Panc1 (cell line): ENCODE results near the gene LILRB2. TPM values are rescaled to one million over a fixed set of nuclear protein-coding genes. Genes with fewer than 3 reads are reported as not detected.
A peak's percentile ranks its signal among the peaks of the same experiment; 100 is the strongest.
"Not testable (repeated sequence)": the region's sequence is repeated elsewhere in the genome, so short reads cannot be mapped to it uniquely, and the experiment has no call there.

Experiments
- ATAC-seq: fragments of 200-7000 bp; cut with Tn5 transposase; 2 replicates; pipeline ENCODE4 v1.9.1; 2020; ENCODE audit warnings: mild to moderate bottlenecking, moderate library complexity
- BruUV-seq: library from RNA; stranded (reverse); fragments of 400-500 nt; replicated peaks from 2 replicates; lab custom pipeline; 2021; lab: Mats Ljungman, UMichigan
- CTCF ChIA-PET: fragments of 300-600 bp; sonication (Branson Sonifier 250); formaldehyde crosslinking; loops from one replicate; lab custom pipeline; 2022; ENCODE audit warnings: antibody characterized with exemption; lab: Charles Lee
- POLR2A ChIA-PET: fragments of 300-600 bp; sonication (Branson Sonifier 250); formaldehyde crosslinking; loops from one replicate; lab custom pipeline; 2022; ENCODE audit warnings: antibody characterized with exemption; lab: Charles Lee
- DNase-seq: peaks from one replicate; pipeline ENCODE4 v3.0.0-alpha.2; 2010; ENCODE audit warnings: low read depth, low spot score
- H3K27ac ChIP-seq: 2 replicates; pipeline ENCODE4 v1.5.1; 2011; ENCODE audit warnings: mild to moderate bottlenecking, low read length, inconsistent platforms
- H3K27me3 ChIP-seq: fragments of 200-500 bp; sonication (Bioruptor generic); 2 replicates; pipeline ENCODE4 v1.6.0; 2014; ENCODE audit warnings: low read length, inconsistent platforms; ENCODE audit not compliant: control insufficient read depth, insufficient read depth
- H3K36me3 ChIP-seq: fragments of 200-500 bp; sonication (Bioruptor generic); 2 replicates; pipeline ENCODE4 v1.5.1; 2014; ENCODE audit warnings: inconsistent platforms, mild to moderate bottlenecking, low read length, moderate library complexity; ENCODE audit not compliant: control insufficient read depth, insufficient read depth
- H3K4me1 ChIP-seq: 2 replicates; pipeline ENCODE4 v1.5.1; 2011; ENCODE audit warnings: inconsistent platforms, mild to moderate bottlenecking, low read length, moderate library complexity; ENCODE audit not compliant: control insufficient read depth, insufficient read depth
- H3K4me3 ChIP-seq, 2 experiments: 2 replicates each; pipeline ENCODE4 v1.5.1; 2011 to 2012; ENCODE audit warnings: low read depth in 2 of 2, low read length in 2 of 2, mild to moderate bottlenecking in 2 of 2, inconsistent platforms in 1 of 2, moderate library complexity in 1 of 2
- H3K9me3 ChIP-seq: fragments of 200-500 bp; sonication (Bioruptor generic); 2 replicates; pipeline ENCODE4 v1.5.1; 2014; ENCODE audit warnings: low read depth, mild to moderate bottlenecking, inconsistent platforms, low read length, moderate library complexity; ENCODE audit not compliant: control insufficient read depth, insufficient read depth
- REST ChIP-seq, 2 experiments: IDR thresholded peaks; 2 replicates each; pipeline ENCODE4 v1.6.1; 2011 to 2012; ENCODE audit warnings: low read depth in 2 of 2, control low read depth in 1 of 2, low read length in 1 of 2, mild to moderate bottlenecking in 1 of 2, moderate library complexity in 1 of 2; ENCODE audit not compliant: insufficient read depth in 1 of 2
- TCF7L2 ChIP-seq: IDR thresholded peaks from 2 replicates; pipeline ENCODE4 v1.6.1; 2011; ENCODE audit warnings: mild to moderate bottlenecking, low read depth, low read length, inconsistent platforms
- in situ Hi-C: cut with HindIII; loops from 2 replicates; pipeline ENCODE4 v1.10.0; 2016; ENCODE audit warnings: low sequenced_read_pairs, low pct_unique_long_range_greater_than_20kb
- intact Hi-C: fragments of 100-400 bp; cut with micrococcal nuclease; formaldehyde crosslinking; loops from one replicate; pipeline ENCODE4 v1.10.0; 2022; ENCODE audit not compliant: unreplicated experiment
- total RNA-seq: library from RNA; stranded (reverse); gene quantifications from one replicate; pipeline ENCODE4 v1.2.1, GENCODE V29; 2021; ENCODE audit not compliant: unreplicated experiment
- TF ChIP-seq, protein P1 (sequence below): fragments of 450-650 bp; IDR thresholded peaks from 2 replicates; pipeline ENCODE4 v1.5.1; 2017; ENCODE audit warnings: mild to moderate bottlenecking

The LILRB2 gene
- total RNA-seq, 1 experiment from 2014 or later: not detected

GRCh38 chr19:54285427-54286056, 4.6 kb upstream of the LILRB2 start:
- BruUV-seq, H3K4me3 ChIP-seq, in situ Hi-C loops, H3K27ac ChIP-seq, DNase-seq, CTCF ChIA-PET, intact Hi-C loops, H3K9me3 ChIP-seq, H3K36me3 ChIP-seq, H3K4me1 ChIP-seq, POLR2A ChIA-PET: not testable (repeated sequence)
- peak; percentile 49 for ATAC-seq
- H3K27me3 ChIP-seq: peaks cover 13% of the 10 kb centered on the region

- TF ChIP-seq, protein P1, sequence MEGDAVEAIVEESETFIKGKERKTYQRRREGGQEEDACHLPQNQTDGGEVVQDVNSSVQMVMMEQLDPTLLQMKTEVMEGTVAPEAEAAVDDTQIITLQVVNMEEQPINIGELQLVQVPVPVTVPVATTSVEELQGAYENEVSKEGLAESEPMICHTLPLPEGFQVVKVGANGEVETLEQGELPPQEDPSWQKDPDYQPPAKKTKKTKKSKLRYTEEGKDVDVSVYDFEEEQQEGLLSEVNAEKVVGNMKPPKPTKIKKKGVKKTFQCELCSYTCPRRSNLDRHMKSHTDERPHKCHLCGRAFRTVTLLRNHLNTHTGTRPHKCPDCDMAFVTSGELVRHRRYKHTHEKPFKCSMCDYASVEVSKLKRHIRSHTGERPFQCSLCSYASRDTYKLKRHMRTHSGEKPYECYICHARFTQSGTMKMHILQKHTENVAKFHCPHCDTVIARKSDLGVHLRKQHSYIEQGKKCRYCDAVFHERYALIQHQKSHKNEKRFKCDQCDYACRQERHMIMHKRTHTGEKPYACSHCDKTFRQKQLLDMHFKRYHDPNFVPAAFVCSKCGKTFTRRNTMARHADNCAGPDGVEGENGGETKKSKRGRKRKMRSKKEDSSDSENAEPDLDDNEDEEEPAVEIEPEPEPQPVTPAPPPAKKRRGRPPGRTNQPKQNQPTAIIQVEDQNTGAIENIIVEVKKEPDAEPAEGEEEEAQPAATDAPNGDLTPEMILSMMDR: no peak
- no peak for TF ChIP-seq REST (IDR thresholded peaks at IDR 0.05; ENCODE audit: insufficient read depth in 1 of 2, low read depth in 2 of 2, low read length in 1 of 2)
- no peak for TF ChIP-seq TCF7L2
- intact Hi-C loops: no loop called here
- Histone ChIP-seq H3K27me3 (peaks cover 12% of the 10 kb centered on the region), H3K4me1 (no peaks in the 10 kb centered on the region), H3K27ac (no peak overlapping the region), H3K4me3 (no peak overlapping the region), H3K36me3 (no peaks in the 10 kb centered on the region), H3K9me3 (no peaks in the 10 kb centered on the region)
- ATAC-seq (no peak), DNase-seq (no peak)
- CTCF ChIA-PET: no interaction called here
- POLR2A ChIA-PET: no interaction called here
- BruUV-seq: no TSS peak
- in situ Hi-C loops: no loop called here
Measured at GRCh38 chr19:54282686-54283470, 2.0 kb upstream of the LILRB2 start.

DNA sequence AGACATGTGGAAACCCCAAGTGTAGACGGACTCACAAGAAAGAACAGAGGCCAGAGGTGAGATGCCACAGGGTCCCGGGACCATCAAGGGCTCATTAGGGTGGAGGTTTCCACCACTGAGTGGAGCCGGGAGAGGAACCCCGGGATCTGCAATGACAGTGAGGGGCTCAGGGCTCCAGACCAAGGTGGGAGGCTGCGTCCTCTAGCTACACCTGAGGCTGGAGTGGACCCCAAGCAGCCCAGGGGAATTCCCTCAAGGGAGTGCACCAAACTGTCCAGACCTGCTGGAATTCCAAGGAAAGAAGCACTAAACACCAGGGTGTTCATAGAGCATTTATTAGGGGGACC, 792 bp upstream of the LILRB2 start:
- DNase-seq, H3K36me3 ChIP-seq, intact Hi-C loops, ATAC-seq, BruUV-seq, in situ Hi-C loops, H3K4me1 ChIP-seq, CTCF ChIA-PET, H3K4me3 ChIP-seq, H3K9me3 ChIP-seq, POLR2A ChIA-PET, H3K27ac ChIP-seq: not testable (repeated sequence)
- peaks cover 12% of the 10 kb centered on the region for H3K27me3 ChIP-seq

DNA sequence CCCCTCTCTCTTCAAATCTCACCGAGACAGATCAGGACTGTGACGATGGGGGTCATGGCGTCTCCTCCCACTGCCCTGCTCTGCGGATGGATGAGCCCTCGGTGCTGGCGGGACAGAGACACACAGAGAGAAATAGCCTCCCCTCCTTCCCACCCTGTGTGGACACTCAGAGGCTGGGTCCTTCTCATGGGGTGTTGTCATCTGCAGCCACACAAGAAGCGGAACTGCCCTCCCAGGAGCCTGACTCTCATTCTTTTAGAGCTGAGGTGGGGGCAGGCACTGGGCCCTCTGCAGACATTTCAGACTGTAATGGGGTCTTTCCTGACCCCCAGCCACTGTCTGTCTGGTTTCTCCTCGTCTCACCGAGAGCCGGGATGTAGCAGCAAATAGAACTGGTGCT, 469 bp downstream of the LILRB2 start:
- H3K4me3 ChIP-seq, BruUV-seq, CTCF ChIA-PET, DNase-seq, intact Hi-C loops, H3K4me1 ChIP-seq, H3K9me3 ChIP-seq, in situ Hi-C loops, H3K36me3 ChIP-seq, ATAC-seq, POLR2A ChIA-PET, H3K27ac ChIP-seq: not testable (repeated sequence)
- peaks cover 12% of the 10 kb centered on the region for H3K27me3 ChIP-seq

DNA sequence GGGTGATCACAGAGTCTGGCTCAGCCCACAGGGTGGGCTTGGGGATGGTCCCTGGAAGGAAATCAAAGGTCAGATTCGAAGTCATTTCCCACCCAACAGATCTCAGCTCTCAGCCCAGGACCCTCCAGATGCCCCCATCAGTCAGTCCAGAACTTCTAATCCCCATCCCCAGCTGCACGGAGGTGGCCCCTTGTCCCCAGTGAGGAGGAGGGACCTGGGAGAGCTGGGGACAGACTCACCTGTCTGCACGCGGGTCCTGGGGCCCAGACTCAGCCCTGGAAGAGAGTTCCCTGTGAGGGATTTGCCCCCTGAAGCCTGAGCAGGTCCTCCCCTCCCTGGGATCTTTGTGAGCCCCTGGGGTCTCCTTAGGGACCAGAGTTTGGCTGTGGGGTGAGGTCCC, 885 bp downstream of the LILRB2 start:
- H3K9me3 ChIP-seq, ATAC-seq, H3K4me1 ChIP-seq, CTCF ChIA-PET, intact Hi-C loops, BruUV-seq, in situ Hi-C loops, DNase-seq, H3K36me3 ChIP-seq, H3K4me3 ChIP-seq, H3K27ac ChIP-seq, POLR2A ChIA-PET: not testable (repeated sequence)
- peaks cover 12% of the 10 kb centered on the region for H3K27me3 ChIP-seq
